Measurements from ENCODE around the gene ENSA. TPM values are rescaled to one million over a fixed set of nuclear protein-coding genes. Genes with fewer than 3 reads are reported as not detected.

ENSA gene
- total RNA-seq, 1 experiment from 2014 or later: 254 TPM

DNA sequence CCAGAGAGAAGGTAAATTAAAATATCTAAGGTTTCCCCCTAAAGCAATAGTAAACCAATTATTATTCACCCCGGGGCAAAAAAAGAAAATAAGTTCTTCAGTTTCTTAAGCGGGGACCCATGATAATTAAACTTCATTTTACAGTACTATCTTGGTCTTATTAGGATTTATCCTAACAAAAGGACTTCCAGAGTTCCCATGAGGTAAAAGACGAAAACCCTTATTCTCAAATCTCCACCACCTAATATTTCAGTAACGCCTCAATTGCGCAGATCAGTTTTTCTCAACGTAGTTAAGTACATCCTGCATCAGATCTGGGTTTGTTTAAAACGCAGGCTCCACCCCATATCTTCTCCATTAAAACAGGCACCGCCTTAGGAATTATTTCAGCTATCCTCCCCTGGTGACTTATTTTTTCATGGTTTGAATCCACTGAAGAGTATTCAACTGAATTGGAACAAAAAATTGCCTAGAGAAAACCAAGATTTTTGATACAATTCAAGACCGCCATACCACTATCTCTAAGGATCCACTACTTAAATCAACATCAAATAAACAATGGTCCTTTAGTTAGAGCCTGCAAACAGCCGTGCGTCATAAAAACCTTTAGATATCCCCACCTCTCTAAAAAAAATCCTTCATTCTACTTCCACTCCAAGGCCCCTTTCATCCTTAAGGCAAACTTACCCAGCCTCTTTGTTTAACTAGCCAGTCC lies 51.7 kb downstream of the ENSA start:
- peaks cover 55% of the 10 kb centered on the region for H3K4me1 Mint-ChIP-seq
- DNase-seq (ENCODE audit: low spot score): no peak
- CTCF ChIA-PET: interaction anchor here (1.2 to 2.6 kb wide), 3 partner anchors 16 to 44 kb away, joined by 3 to 59 read pairs (median 5); no protein-coding TSS in a partner anchor

DNA sequence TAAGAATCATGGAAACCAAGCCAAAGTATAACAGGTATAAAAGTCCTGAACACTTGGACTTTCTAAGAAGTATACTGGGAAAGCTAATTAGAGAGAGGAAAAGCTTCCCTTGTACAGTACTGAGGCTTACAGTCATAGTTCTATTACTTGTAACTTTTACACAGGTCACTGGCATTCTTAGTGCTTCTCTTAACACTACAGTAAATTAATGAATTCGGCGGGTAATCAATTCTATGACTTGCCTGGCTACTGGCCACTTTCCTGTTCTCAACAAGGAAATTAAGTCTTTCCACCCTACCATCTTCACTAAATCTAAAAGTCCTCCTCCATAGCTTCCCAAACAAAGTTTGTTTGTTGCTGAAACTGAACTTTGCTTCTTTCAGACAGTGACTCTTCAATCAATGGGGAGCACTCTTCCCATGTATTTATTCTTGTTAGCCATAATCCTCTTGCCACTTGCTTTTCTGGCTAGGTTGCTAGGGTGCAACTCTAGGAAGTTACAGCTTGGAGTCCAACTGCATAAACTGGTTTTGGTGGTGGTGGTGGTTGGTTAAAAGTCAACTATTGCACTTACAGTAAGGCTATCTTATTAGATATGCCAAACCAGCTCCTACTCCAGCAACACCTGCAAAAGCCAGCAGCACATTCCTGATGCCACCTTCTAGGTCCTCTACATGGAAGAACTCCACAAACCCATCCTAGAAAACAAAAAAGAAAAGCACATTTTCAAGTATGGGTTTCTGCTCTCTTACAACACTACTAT lies 52.4 kb downstream of the ENSA start:
- ChIA-PET POLR2A (interaction anchor here (0.6 to 9.4 kb wide), 4 partner anchors 9 to 298 kb away, joined by 3 to 188 read pairs (median 8); no protein-coding TSS in a partner anchor), CTCF (interaction anchor here (1.3 to 1.6 kb wide), 3 partner anchors 15 to 39 kb away, joined by 4 to 6 read pairs (median 5); no protein-coding TSS in a partner anchor)
- Mint-ChIP-seq H3K36me3 (peaks cover 65% of the 10 kb centered on the region), H3K9me3 (no peaks in the 10 kb centered on the region), H3K27me3 (ENCODE audit: low read depth) (no peaks in the 10 kb centered on the region; the same call in 1 of the 2 replicates), H3K4me3 (peak overlapping the region; percentile 92), H3K4me1 (peaks cover 59% of the 10 kb centered on the region), H3K27ac (peak overlapping the region; percentile 97)
- no peak for TF ChIP-seq HMGA2 (CRISPR knock-in tag; IDR thresholded peaks at IDR 0.05)
- TF ChIP-seq, protein P1, sequence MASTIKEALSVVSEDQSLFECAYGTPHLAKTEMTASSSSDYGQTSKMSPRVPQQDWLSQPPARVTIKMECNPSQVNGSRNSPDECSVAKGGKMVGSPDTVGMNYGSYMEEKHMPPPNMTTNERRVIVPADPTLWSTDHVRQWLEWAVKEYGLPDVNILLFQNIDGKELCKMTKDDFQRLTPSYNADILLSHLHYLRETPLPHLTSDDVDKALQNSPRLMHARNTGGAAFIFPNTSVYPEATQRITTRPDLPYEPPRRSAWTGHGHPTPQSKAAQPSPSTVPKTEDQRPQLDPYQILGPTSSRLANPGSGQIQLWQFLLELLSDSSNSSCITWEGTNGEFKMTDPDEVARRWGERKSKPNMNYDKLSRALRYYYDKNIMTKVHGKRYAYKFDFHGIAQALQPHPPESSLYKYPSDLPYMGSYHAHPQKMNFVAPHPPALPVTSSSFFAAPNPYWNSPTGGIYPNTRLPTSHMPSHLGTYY (CRISPR knock-in tag; IDR thresholded peaks at IDR 0.05): peak; percentile 40; the same call in 1 of the 2 replicates
- TF ChIP-seq TEAD1 (CRISPR knock-in tag; IDR thresholded peaks at IDR 0.05): no peak
- no peak for TF ChIP-seq FOXK1 (CRISPR knock-in tag; IDR thresholded peaks at IDR 0.05)
- no peak for DNase-seq (ENCODE audit: low spot score)
- no peak for ATAC-seq

More for the DNA sequence above, 51.7 kb downstream of the ENSA start:
- TF ChIP-seq, protein P2, sequence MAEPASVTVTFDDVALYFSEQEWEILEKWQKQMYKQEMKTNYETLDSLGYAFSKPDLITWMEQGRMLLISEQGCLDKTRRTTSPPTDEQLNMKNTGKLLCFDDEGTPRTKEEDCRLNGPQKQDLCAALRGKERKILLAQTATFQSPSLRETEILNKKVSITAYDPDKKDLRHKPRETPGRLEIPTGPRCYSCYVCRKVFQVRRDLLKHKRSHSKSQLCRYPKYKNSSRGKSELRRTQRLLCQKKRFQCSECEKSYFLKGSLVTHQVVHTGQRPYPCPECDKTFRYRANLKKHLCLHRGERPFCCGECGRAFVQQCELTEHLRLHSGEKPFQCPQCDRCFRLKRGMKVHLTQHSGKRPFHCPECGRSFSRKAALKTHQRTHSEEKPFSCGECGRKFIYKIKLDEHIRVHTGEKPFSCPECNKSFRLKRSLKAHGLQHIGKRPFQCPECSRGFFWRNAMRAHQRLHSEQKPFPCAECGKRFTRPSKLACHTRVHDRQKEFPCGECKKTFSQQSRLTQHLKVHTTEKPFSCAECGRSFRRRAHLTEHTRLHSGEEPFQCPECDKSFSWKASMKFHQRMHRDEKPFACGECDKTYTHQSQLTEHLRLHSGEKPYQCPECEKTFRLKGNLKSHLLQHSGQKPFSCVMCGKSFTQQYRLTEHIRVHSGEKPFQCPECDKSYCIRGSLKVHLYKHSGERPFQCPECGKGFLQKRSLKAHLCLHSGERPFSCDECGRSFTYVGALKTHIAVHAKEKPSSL (CRISPR knock-in tag; conservative IDR thresholded peaks at IDR 0.05): no peak
- no peak for TF ChIP-seq ESRRA (CRISPR knock-in tag; IDR thresholded peaks at IDR 0.05; ENCODE audit: borderline replicate concordance)
- TF ChIP-seq FOXP1 (CRISPR knock-in tag; IDR thresholded peaks at IDR 0.05; ENCODE audit: borderline replicate concordance): no peak
- TF ChIP-seq, protein P3, sequence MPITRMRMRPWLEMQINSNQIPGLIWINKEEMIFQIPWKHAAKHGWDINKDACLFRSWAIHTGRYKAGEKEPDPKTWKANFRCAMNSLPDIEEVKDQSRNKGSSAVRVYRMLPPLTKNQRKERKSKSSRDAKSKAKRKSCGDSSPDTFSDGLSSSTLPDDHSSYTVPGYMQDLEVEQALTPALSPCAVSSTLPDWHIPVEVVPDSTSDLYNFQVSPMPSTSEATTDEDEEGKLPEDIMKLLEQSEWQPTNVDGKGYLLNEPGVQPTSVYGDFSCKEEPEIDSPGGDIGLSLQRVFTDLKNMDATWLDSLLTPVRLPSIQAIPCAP (CRISPR knock-in tag; IDR thresholded peaks at IDR 0.05): no peak
- no peak for TF ChIP-seq SP1 (CRISPR knock-in tag; conservative IDR thresholded peaks at IDR 0.05)
- no peak for TF ChIP-seq EMX1 (CRISPR knock-in tag; IDR thresholded peaks at IDR 0.05)
- TF ChIP-seq RELA (CRISPR knock-in tag; IDR thresholded peaks at IDR 0.05; ENCODE audit: borderline replicate concordance): no peak
- no peak for TF ChIP-seq SMAD3 (CRISPR knock-in tag; IDR thresholded peaks at IDR 0.05; ENCODE audit: borderline replicate concordance)
- no peak for TF ChIP-seq JAZF1 (CRISPR knock-in tag; IDR thresholded peaks at IDR 0.05)
- H3K4me3 Mint-ChIP-seq: peak overlapping the region; percentile 92
- POLR2A ChIA-PET: interaction anchor here (1.2 to 9.4 kb wide), 7 partner anchors 9 to 51 kb away, joined by 3 to 188 read pairs (median 13); partner anchors contain the start of gene ENSA
- peak overlapping the region; percentile 97 for H3K27ac Mint-ChIP-seq
- H3K27me3 Mint-ChIP-seq (ENCODE audit: low read depth): no peaks in the 10 kb centered on the region; the same call in 1 of the 2 replicates
- no peak for ATAC-seq
- H3K36me3 Mint-ChIP-seq: peaks cover 61% of the 10 kb centered on the region
- H3K9me3 Mint-ChIP-seq: no peaks in the 10 kb centered on the region

DNA sequence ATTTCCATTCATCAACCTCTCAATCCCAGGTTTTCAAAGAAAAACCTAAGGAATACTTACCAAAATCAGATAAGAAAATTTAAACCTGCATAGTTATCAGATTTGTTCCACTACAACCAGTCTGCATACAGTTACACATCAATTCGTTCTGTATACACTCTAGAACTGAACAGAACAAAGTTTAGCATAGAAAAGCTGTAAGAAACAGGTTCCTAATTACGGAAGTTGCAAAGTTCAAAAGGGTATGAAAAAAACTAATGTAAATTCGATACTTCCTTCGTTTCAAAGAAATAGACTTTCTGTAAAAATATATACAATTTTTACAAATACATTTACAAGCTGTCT lies 53.1 kb downstream of the ENSA start:
- peak overlapping the region; percentile 92 for H3K4me3 Mint-ChIP-seq
- H3K4me1 Mint-ChIP-seq: peaks cover 59% of the 10 kb centered on the region
- ATAC-seq: no peak
- CTCF ChIA-PET: interaction anchor here (1.3 to 1.6 kb wide), 3 partner anchors 15 to 38 kb away, joined by 4 to 6 read pairs (median 5); no protein-coding TSS in a partner anchor
- peaks cover 68% of the 10 kb centered on the region for H3K36me3 Mint-ChIP-seq
- peak overlapping the region; percentile 97 for H3K27ac Mint-ChIP-seq
- H3K27me3 Mint-ChIP-seq (ENCODE audit: low read depth): no peaks in the 10 kb centered on the region; the same call in 1 of the 2 replicates
- no peak for DNase-seq (ENCODE audit: low spot score)
- POLR2A ChIA-PET: interaction anchor here (0.6 to 9.4 kb wide), 4 partner anchors 9 to 298 kb away, joined by 3 to 188 read pairs (median 8); no protein-coding TSS in a partner anchor
- H3K9me3 Mint-ChIP-seq: no peaks in the 10 kb centered on the region
- TF ChIP-seq SP1 (CRISPR knock-in tag; conservative IDR thresholded peaks at IDR 0.05) (no peak), ZNF396 (CRISPR knock-in tag; IDR thresholded peaks at IDR 0.05; ENCODE audit: borderline replicate concordance) (no peak), SOX15 (CRISPR knock-in tag; IDR thresholded peaks at IDR 0.05) (no peak)
- TF ChIP-seq, protein P4, sequence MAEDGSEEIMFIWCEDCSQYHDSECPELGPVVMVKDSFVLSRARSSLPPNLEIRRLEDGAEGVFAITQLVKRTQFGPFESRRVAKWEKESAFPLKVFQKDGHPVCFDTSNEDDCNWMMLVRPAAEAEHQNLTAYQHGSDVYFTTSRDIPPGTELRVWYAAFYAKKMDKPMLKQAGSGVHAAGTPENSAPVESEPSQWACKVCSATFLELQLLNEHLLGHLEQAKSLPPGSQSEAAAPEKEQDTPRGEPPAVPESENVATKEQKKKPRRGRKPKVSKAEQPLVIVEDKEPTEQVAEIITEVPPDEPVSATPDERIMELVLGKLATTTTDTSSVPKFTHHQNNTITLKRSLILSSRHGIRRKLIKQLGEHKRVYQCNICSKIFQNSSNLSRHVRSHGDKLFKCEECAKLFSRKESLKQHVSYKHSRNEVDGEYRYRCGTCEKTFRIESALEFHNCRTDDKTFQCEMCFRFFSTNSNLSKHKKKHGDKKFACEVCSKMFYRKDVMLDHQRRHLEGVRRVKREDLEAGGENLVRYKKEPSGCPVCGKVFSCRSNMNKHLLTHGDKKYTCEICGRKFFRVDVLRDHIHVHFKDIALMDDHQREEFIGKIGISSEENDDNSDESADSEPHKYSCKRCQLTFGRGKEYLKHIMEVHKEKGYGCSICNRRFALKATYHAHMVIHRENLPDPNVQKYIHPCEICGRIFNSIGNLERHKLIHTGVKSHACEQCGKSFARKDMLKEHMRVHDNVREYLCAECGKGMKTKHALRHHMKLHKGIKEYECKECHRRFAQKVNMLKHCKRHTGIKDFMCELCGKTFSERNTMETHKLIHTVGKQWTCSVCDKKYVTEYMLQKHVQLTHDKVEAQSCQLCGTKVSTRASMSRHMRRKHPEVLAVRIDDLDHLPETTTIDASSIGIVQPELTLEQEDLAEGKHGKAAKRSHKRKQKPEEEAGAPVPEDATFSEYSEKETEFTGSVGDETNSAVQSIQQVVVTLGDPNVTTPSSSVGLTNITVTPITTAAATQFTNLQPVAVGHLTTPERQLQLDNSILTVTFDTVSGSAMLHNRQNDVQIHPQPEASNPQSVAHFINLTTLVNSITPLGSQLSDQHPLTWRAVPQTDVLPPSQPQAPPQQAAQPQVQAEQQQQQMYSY (CRISPR knock-in tag; IDR thresholded peaks at IDR 0.05): no peak
- TF ChIP-seq, protein P3 (CRISPR knock-in tag; IDR thresholded peaks at IDR 0.05): no peak

Data from WTC11 (cell line).